ENCODE results near the gene SEPTIN8. TPM values are rescaled to one million over a fixed set of nuclear protein-coding genes. Genes with fewer than 3 reads are reported as not detected.

Gene SEPTIN8
- total RNA-seq, 4 donors from 2014 or later, result 5.2 to 7.9 (median 6.8) TPM

DNA sequence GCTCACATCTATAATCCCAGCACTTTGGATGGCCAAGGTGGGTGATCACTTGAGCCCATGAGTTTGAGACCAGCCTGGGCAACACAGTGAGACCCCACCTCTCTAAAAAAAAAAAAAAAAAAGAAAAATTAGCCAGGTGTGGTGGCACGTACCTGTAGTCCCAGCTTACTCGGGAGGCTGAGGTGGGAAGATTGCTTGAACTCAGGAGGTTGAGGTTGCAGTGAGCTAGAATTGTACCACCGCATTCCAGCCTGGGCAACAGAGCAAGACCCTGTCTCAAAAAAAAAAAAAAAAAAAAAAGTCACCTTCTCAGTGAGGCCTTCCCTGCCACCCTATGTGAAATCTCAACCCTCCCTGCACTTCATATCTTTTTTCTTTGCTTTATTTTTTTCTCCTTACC is 14.0 kb upstream of the SEPTIN8 start:
- Histone ChIP-seq H3K4me3 (no peak overlapping the region), H3K36me3 (no peaks in the 10 kb centered on the region), H3K9me3 (no peaks in the 10 kb centered on the region), H3K27ac (no peak overlapping the region), H3K27me3 (no peaks in the 10 kb centered on the region), H3K4me1 (no peaks in the 10 kb centered on the region)
- TF ChIP-seq, protein P1, sequence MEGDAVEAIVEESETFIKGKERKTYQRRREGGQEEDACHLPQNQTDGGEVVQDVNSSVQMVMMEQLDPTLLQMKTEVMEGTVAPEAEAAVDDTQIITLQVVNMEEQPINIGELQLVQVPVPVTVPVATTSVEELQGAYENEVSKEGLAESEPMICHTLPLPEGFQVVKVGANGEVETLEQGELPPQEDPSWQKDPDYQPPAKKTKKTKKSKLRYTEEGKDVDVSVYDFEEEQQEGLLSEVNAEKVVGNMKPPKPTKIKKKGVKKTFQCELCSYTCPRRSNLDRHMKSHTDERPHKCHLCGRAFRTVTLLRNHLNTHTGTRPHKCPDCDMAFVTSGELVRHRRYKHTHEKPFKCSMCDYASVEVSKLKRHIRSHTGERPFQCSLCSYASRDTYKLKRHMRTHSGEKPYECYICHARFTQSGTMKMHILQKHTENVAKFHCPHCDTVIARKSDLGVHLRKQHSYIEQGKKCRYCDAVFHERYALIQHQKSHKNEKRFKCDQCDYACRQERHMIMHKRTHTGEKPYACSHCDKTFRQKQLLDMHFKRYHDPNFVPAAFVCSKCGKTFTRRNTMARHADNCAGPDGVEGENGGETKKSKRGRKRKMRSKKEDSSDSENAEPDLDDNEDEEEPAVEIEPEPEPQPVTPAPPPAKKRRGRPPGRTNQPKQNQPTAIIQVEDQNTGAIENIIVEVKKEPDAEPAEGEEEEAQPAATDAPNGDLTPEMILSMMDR (IDR thresholded peaks at IDR 0.05 in 4 of 5, conservative IDR thresholded peaks at IDR 0.05 in 1 of 5), result no peak
- in situ Hi-C loops (cut with MboI; ENCODE audit: low sequenced_read_pairs in 4 of 4) (no loop called here), intact Hi-C loops (cut with DNase I; ENCODE audit: low total_unique reads) (loop anchor here (10.0 kb wide), 1 partner anchor 806 kb away; no protein-coding TSS in a partner anchor)
- no peak for DNase-seq
- ATAC-seq, result no peak

DNA sequence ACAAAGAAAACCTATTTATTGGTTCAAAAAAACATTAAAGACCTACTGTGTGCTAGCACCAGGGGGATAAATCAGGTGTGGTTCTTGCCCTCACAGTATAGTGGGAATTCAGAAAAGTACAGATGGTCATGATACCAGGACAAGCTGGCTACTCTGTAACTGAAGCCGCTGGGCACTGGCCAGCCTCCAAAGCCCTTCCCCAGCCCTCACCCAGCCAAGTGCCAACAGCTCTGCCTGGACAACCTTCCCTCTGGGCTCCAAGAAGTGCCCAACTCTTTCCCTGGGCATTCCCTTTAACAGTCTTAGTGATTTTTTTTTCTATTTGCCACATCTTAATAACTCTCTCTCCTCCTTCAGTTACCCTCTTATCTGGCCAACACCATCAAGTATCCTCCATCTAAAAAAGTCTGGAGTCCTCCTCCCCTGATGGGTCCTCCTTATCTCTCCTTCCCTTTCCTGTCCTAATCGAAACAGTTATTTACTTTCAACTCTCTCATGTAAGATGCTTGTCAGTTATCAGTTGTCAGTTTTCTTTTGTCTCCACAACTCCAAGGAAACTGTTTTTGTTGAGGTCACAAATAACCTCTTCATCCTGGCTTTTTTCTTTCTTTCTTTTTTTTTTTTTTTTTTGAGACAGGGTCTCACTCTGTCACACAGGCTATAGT is 13.3 kb upstream of the SEPTIN8 start:
- TF ChIP-seq, protein P1 (IDR thresholded peaks at IDR 0.05 in 4 of 5, conservative IDR thresholded peaks at IDR 0.05 in 1 of 5), result no peak
- TF ChIP-seq POLR2A (IDR thresholded peaks at IDR 0.05), result no peak
- DNase-seq (no peak), ATAC-seq (no peak)
- Histone ChIP-seq H3K27me3 (no peaks in the 10 kb centered on the region), H3K36me3 (no peaks in the 10 kb centered on the region), H3K4me1 (no peaks in the 10 kb centered on the region), H3K27ac (no peak overlapping the region), H3K9me3 (no peaks in the 10 kb centered on the region), H3K4me3 (no peak overlapping the region)
- in situ Hi-C loops (cut with MboI; ENCODE audit: low sequenced_read_pairs in 4 of 4) (no loop called here), intact Hi-C loops (cut with DNase I; ENCODE audit: low total_unique reads) (loop anchor here (10.0 kb wide), 1 partner anchor 806 kb away; no protein-coding TSS in a partner anchor)

DNA sequence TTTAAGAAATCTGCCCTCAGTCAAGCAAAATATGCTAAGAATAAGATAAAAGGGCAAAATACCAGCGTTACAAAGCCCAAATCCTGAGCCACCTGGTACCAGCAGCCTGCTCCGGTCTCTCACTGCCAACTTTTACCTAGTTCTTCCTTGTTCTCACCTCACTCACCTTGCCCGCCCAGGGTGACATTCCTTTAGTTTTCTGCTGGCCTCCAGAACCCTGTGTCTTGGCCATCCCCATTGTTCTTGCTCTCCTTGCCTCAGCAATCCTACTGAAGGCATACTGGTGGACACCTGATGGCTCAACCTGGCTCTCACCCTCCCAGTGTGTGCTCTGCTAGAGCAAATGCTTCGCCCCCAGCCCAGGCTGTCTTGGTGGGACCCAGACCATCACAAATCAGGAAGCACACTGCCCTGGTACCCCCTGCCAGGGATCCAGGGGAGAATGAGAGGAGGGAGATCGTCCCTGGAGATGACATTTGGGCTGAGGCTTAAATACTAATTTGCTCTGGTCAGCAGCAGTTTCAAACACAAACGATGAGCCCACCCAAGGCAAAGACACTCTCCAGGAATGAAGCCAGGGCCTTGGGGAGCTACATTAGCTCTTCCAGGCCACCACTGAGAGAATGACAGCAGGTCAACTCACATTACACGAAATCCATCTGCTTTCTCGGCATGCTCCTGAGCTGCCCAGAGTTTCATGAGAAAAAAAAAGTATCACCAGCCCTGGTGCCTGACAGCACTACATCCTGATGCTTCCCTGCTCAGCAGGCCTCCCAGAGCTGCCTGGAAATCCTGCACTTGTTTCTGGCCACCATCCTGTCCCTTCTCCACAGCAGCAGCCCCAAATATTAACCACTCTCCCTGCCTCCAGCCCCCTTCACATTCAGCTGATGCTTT is 12.2 kb upstream of the SEPTIN8 start:
- no peaks in the 10 kb centered on the region for H3K9me3 ChIP-seq
- H3K36me3 ChIP-seq, result no peaks in the 10 kb centered on the region
- ATAC-seq, result no peak
- in situ Hi-C loops (cut with MboI; ENCODE audit: low sequenced_read_pairs in 4 of 4), result no loop called here
- no peaks in the 10 kb centered on the region for H3K27me3 ChIP-seq
- no peak overlapping the region for H3K27ac ChIP-seq
- no peak for TF ChIP-seq POLR2A (IDR thresholded peaks at IDR 0.05)
- TF ChIP-seq, protein P1 (IDR thresholded peaks at IDR 0.05 in 4 of 5, conservative IDR thresholded peaks at IDR 0.05 in 1 of 5), result no peak
- intact Hi-C loops (cut with DNase I; ENCODE audit: low total_unique reads), result no loop called here
- no peaks in the 10 kb centered on the region for H3K4me1 ChIP-seq
- H3K4me3 ChIP-seq, result no peak overlapping the region
- no peak for DNase-seq

- Histone ChIP-seq H3K4me1 (no peaks in the 10 kb centered on the region), H3K4me3 (no peak overlapping the region), H3K27ac (no peak overlapping the region), H3K9me3 (no peaks in the 10 kb centered on the region), H3K27me3 (no peaks in the 10 kb centered on the region), H3K36me3 (no peaks in the 10 kb centered on the region)
- no peak for ATAC-seq
- in situ Hi-C loops (cut with MboI; ENCODE audit: low sequenced_read_pairs in 4 of 4) (no loop called here), intact Hi-C loops (cut with DNase I; ENCODE audit: low total_unique reads) (no loop called here)
- no peak for DNase-seq
- no peak for TF ChIP-seq POLR2A (IDR thresholded peaks at IDR 0.05)
These were observed 11.5 kb upstream of the SEPTIN8 start for GRCh38 chr5:132788508-132788907.

DNA sequence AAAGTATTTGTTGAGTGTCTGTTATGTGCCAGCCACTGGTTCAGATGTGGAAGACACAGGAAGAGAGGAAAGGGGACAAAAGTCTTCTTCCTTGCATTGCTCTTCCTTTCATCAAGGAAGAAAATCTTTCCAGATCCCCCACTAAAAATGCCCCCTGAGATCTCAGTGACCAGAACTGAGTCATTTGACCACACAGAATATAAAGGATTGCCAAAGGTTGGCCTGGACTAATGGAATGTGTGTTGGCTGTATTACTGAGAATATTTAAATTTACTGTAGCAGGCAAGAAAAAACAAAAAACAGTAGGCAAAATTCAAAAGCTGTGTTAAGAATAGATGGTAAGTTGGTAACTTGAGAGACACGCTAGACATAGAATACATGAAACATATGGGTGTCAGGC is 10.0 kb upstream of the SEPTIN8 start:
- ATAC-seq (no peak), DNase-seq (no peak)
- in situ Hi-C loops (cut with MboI; ENCODE audit: low sequenced_read_pairs in 4 of 4) (no loop called here), intact Hi-C loops (cut with DNase I; ENCODE audit: low total_unique reads) (no loop called here)
- Histone ChIP-seq H3K27ac (no peak overlapping the region), H3K4me1 (no peaks in the 10 kb centered on the region), H3K36me3 (no peaks in the 10 kb centered on the region), H3K4me3 (no peak overlapping the region), H3K9me3 (no peaks in the 10 kb centered on the region), H3K27me3 (no peaks in the 10 kb centered on the region)
- TF ChIP-seq POLR2A (IDR thresholded peaks at IDR 0.05), result no peak
- TF ChIP-seq, protein P1 (IDR thresholded peaks at IDR 0.05 in 4 of 5, conservative IDR thresholded peaks at IDR 0.05 in 1 of 5), result no peak
